Measurements from ENCODE around the gene LRRC70. TPM values are rescaled to one million over a fixed set of nuclear protein-coding genes. Genes with fewer than 3 reads are reported as not detected.

The LRRC70 gene
- total and polyA plus RNA-seq, 2 of the 8 experiments (the other 6 are each of a cell fraction or from before 2014, with no cell fraction given) = 0.62 to 0.67 TPM

DNA sequence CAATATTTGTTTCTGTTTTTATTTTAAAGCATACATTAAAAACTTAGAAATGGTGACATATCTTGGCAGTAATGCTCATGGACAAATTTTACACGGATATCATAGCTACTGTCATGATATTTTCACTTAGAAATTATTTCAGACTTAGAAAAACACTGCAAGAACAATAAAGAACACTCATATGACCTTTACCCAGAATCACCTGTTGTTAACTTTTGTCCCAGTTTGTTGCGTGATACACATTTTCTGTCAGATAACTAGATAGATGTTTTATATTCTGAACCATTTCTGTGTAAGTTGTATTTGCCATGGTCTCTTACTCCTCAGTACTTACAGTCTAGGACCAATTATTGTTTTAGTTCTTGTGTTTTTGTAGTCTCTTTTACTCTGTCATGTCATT lies 3.6 kb upstream of the LRRC70 start:
- no peak overlapping the region for H3K4ac ChIP-seq (replicated peaks; ENCODE audit: insufficient read length, low read depth, low read length)
- H3K56ac ChIP-seq (replicated peaks; ENCODE audit: insufficient read length, low read depth, low read length) = no peak overlapping the region
- no peak overlapping the region for H2AK5ac ChIP-seq (ENCODE audit: low read depth, low read length)
- H3K27ac ChIP-seq (ENCODE audit: low read depth, low read length) = no peak overlapping the region
- H2BK20ac ChIP-seq (ENCODE audit: low read length) = no peak overlapping the region
- H2BK5ac ChIP-seq (ENCODE audit: low read depth, low read length) = no peak overlapping the region
- peaks cover 0 to 1% of the 10 kb centered on the region in 2 experiments for H4K20me1 ChIP-seq (replicated peaks in 1 of 2; ENCODE audit: control insufficient read depth in 1 of 2, insufficient read depth in 2 of 2, low read length in 2 of 2)
- H3K36me3 ChIP-seq (ENCODE audit: control insufficient read depth in 2 of 4, insufficient read depth in 4 of 4, low read length in 3 of 4) = no peaks in the 10 kb centered on the region
- no peak for FAIRE-seq
- H3K4me2 ChIP-seq (ENCODE audit: insufficient read depth in 1 of 2, low read depth in 2 of 2, low read length in 2 of 2) = no peak overlapping the region
- H3K18ac ChIP-seq (ENCODE audit: extremely low read depth, low read length) = no peak overlapping the region
- no peak for DNase-seq (ENCODE audit: low read depth in 1 of 2, low spot score in 2 of 2)
- H3K9ac ChIP-seq (replicated peaks in 1 of 4; ENCODE audit: extremely low read depth in 1 of 4, low read depth in 3 of 4, low read length in 3 of 4) = no peak overlapping the region
- ChIA-PET CTCF (ENCODE audit: partially characterized antibody) (no interaction called here), POLR2A (ENCODE audit: partially characterized antibody) (no interaction called here)
- no peak overlapping the region for H2BK12ac ChIP-seq (ENCODE audit: low read depth, low read length)
- H3K4me3 ChIP-seq (ENCODE audit: extremely low read depth in 1 of 4, insufficient read depth in 2 of 4, low read depth in 3 of 4, low read length in 4 of 4) = no peak overlapping the region
- no peaks in the 10 kb centered on the region for H3K79me1 ChIP-seq (ENCODE audit: low read depth, low read length)
- no peaks in the 10 kb centered on the region for H3K9me3 ChIP-seq (ENCODE audit: insufficient read depth in 2 of 2, low read depth in 1 of 2, low read length in 1 of 2)
- no peaks in the 10 kb centered on the region for H3K4me1 ChIP-seq (replicated peaks in 1 of 4; ENCODE audit: control insufficient read depth in 3 of 4, insufficient read depth in 4 of 4, low read length in 3 of 4)
- no peak overlapping the region for H4K5ac ChIP-seq (ENCODE audit: insufficient read length, low read depth, low read length)
- H4K8ac ChIP-seq (ENCODE audit: extremely low read depth, insufficient read depth, low read length) = no peak overlapping the region
- H3K23me2 ChIP-seq (ENCODE audit: low read depth, low read length) = no peaks in the 10 kb centered on the region
- no peak overlapping the region for H2BK15ac ChIP-seq (ENCODE audit: low read length)
- H3K23ac ChIP-seq (ENCODE audit: insufficient read length) = no peak overlapping the region
- H2BK120ac ChIP-seq (replicated peaks; ENCODE audit: low read depth, low read length) = no peak overlapping the region
- H3K79me2 ChIP-seq (ENCODE audit: control insufficient read depth in 1 of 2, insufficient read depth in 2 of 2, low read length in 2 of 2) = no peaks in the 10 kb centered on the region
- WGBS, 2 experiments (ENCODE audit: extremely low coverage in 1 of 2, insufficient coverage in 1 of 2, insufficient read length in 1 of 2, insufficient replicate concordance in 2 of 2, low coverage in 1 of 2, low lambda C conversion rate in 2 of 2, missing lambda C conversion rate in 1 of 2) = 86% methylated on average over 2 of the region's 2 CpGs; no CpG with 5 or more reads in 1 of the 2 experiments
- no peak overlapping the region for H3K14ac ChIP-seq (ENCODE audit: insufficient read length)
- no peaks in the 10 kb centered on the region for H3K27me3 ChIP-seq (replicated peaks in 1 of 4; ENCODE audit: control insufficient read depth in 3 of 4, extremely low read depth in 1 of 4, insufficient read depth in 3 of 4, low read length in 3 of 4)
- no peak overlapping the region for H4K91ac ChIP-seq (replicated peaks; ENCODE audit: insufficient read length, low read length)
- H2AFZ ChIP-seq (ENCODE audit: low read length) = no peak overlapping the region
- TF ChIP-seq SP4 (IDR thresholded peaks at IDR 0.05; ENCODE audit: low read length) = no peak
